Endothelial cell (in vitro differentiated cells): ENCODE measurements around the gene TMOD2. TPM values are rescaled to one million over a fixed set of nuclear protein-coding genes. Genes with fewer than 3 reads are reported as not detected.

Experiments used
- DNase-seq: peaks from one replicate; pipeline ENCODE4 v3.0.0; 2021; ENCODE audit warnings: low spot score
- H3K27ac Mint-ChIP-seq: one replicate; pipeline ENCODE4 v1.8.0; 2021; ENCODE audit warnings: mixed read lengths, inconsistent platforms; ENCODE audit not compliant: unreplicated experiment
- H3K27me3 Mint-ChIP-seq: one replicate; pipeline ENCODE4 v1.8.0; 2021; ENCODE audit warnings: mild to moderate bottlenecking, moderate library complexity, mixed read lengths, inconsistent platforms; ENCODE audit not compliant: unreplicated experiment
- H3K36me3 Mint-ChIP-seq: one replicate; pipeline ENCODE4 v1.8.0; 2021; ENCODE audit warnings: mild to moderate bottlenecking, low read depth, mixed read lengths, inconsistent platforms; ENCODE audit not compliant: unreplicated experiment
- H3K4me1 Mint-ChIP-seq: one replicate; pipeline ENCODE4 v1.8.0; 2021; ENCODE audit warnings: mild to moderate bottlenecking, mixed read lengths, inconsistent platforms; ENCODE audit not compliant: unreplicated experiment
- H3K4me3 Mint-ChIP-seq: one replicate; pipeline ENCODE4 v1.8.0; 2021; ENCODE audit warnings: mild to moderate bottlenecking, mixed read lengths, inconsistent platforms; ENCODE audit not compliant: unreplicated experiment
- H3K9me3 Mint-ChIP-seq: one replicate; pipeline ENCODE4 v1.8.0; 2021; ENCODE audit warnings: mixed read lengths, inconsistent platforms; ENCODE audit not compliant: unreplicated experiment
- total RNA-seq: library from RNA; stranded (reverse); fragmentation: NEBNext Ultra II Directional; extraction: Animal tissue kit (Norgen Biotek cat#: 25700); gene quantifications from one replicate; pipeline ENCODE4 v1.2.1, GENCODE V29; 2021; ENCODE audit not compliant: unreplicated experiment
- TF ChIP-seq, protein P1 (sequence below): fragments of 200-600 bp; sonication (generic); IDR thresholded peaks from one replicate; pipeline ENCODE4 v1.5.0; 2021; ENCODE audit warnings: antibody characterized with exemption; ENCODE audit not compliant: unreplicated experiment

Gene TMOD2
- total RNA-seq, 1 donor from 2014 or later: 118 TPM

DNA sequence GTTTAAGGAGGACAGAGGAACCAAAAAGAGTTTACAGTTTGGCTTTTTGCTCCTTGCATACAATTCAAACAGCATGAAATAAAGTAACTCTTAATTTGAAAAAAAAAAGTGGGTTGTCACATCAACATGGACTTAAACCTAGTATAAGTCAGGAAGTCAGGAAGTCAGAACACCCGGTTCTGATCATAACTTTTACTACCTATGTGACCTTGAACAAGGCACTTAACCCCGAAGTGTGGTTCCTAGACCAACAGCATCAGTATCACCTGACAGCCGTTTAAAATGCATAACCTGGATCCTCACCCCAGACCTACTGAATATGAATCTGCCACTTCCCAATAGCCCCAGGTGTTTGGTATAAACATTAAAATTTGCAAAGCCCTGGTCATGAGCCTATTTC is 32.7 kb upstream of the TMOD2 start:
- Mint-ChIP-seq H3K27ac (no peak overlapping the region), H3K27me3 (peaks cover 2% of the 10 kb centered on the region), H3K4me3 (no peak overlapping the region), H3K9me3 (no peaks in the 10 kb centered on the region), H3K36me3 (peaks cover 7% of the 10 kb centered on the region), H3K4me1 (peaks cover 26% of the 10 kb centered on the region)
- TF ChIP-seq, protein P1, sequence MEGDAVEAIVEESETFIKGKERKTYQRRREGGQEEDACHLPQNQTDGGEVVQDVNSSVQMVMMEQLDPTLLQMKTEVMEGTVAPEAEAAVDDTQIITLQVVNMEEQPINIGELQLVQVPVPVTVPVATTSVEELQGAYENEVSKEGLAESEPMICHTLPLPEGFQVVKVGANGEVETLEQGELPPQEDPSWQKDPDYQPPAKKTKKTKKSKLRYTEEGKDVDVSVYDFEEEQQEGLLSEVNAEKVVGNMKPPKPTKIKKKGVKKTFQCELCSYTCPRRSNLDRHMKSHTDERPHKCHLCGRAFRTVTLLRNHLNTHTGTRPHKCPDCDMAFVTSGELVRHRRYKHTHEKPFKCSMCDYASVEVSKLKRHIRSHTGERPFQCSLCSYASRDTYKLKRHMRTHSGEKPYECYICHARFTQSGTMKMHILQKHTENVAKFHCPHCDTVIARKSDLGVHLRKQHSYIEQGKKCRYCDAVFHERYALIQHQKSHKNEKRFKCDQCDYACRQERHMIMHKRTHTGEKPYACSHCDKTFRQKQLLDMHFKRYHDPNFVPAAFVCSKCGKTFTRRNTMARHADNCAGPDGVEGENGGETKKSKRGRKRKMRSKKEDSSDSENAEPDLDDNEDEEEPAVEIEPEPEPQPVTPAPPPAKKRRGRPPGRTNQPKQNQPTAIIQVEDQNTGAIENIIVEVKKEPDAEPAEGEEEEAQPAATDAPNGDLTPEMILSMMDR: no peak
- DNase-seq: no peak

GRCh38 chr15:51720201-51720995 is 31.0 kb upstream of the TMOD2 start:
- peaks cover 39% of the 10 kb centered on the region for H3K4me1 Mint-ChIP-seq
- no peaks in the 10 kb centered on the region for H3K9me3 Mint-ChIP-seq
- H3K4me3 Mint-ChIP-seq: peak overlapping the region; percentile 47
- TF ChIP-seq, protein P1: no peak
- H3K27ac Mint-ChIP-seq: peak overlapping the region; percentile 68
- H3K27me3 Mint-ChIP-seq: peaks cover 2% of the 10 kb centered on the region
- H3K36me3 Mint-ChIP-seq: peaks cover 7% of the 10 kb centered on the region
- no peak for DNase-seq

GRCh38 chr15:51721199-51721960 is 30.0 kb upstream of the TMOD2 start:
- no peak for DNase-seq

GRCh38 chr15:51724199-51724598 is 27.2 kb upstream of the TMOD2 start:
- TF ChIP-seq, protein P1: no peak

More at GRCh38 chr15:51721199-51721960, 30.0 kb upstream of the TMOD2 start:
- peak overlapping the region; percentile 62 for H3K27ac Mint-ChIP-seq
- TF ChIP-seq, protein P1: no peak
- H3K36me3 Mint-ChIP-seq: peaks cover 7% of the 10 kb centered on the region
- no peaks in the 10 kb centered on the region for H3K9me3 Mint-ChIP-seq
- H3K4me3 Mint-ChIP-seq: no peak overlapping the region
- H3K27me3 Mint-ChIP-seq: peaks cover 2% of the 10 kb centered on the region
- peaks cover 47% of the 10 kb centered on the region for H3K4me1 Mint-ChIP-seq

More at GRCh38 chr15:51724199-51724598, 27.2 kb upstream of the TMOD2 start:
- Mint-ChIP-seq H3K9me3 (no peaks in the 10 kb centered on the region), H3K27me3 (peaks cover 3% of the 10 kb centered on the region), H3K4me3 (no peak overlapping the region), H3K36me3 (peaks cover 7% of the 10 kb centered on the region), H3K4me1 (peaks cover 57% of the 10 kb centered on the region), H3K27ac (peak overlapping the region; percentile 32)
- DNase-seq: no peak
